ENCODE measurements around the gene KARS1.

The KARS1 gene

DNA sequence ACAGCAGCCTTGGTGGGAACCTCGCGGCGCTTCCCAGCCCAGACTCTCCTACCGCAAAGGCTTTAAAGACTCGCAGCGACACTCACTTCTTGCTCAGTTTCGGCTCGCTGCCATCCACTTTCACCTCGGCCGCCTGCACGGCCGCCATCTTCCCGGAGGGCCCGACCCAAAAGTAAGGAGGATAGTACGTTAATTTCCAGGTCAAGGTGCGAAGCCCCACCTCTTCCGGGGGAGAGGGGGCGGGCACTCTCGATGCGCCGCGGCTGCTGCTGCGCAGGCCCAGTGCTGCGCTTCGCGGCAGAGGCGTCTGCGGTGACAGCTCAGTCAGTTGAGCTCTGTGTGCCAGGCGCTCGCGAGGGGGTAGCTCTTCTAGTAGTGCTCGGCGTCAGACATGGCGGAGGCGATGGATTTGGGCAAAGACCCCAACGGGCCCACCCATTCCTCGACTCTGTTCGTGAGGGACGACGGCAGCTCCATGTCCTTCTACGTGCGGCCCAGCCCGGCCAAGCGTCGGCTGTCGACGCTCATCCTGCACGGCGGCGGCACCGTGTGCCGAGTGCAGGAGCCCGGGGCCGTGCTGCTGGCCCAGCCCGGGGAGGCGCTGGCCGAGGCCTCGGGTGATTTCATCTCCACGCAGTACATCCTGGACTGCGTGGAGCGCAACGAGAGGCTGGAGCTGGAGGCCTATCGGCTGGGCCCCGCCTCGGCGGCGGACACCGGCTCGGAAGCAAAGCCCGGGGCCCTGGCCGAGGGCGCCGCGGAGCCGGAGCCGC lies at the start of gene KARS1, which contains the start of gene TERF2IP:
Gene KARS1, minus strand, starts transcription at position 174 of the 773 bp plus-strand sequence. Its CDS starts 26 bp downstream, at position 148.
Gene TERF2IP, plus strand, starts transcription at position 282 of the 773 bp plus-strand sequence. Its CDS starts 110 bp downstream, at position 392.
- peak within 1 kb of the TSS; percentile 94 for H3K4me3 ChIP-seq (ENCODE audit: low read depth, low read length)
- no peaks in the 10 kb centered on the region for H3K27me3 ChIP-seq (ENCODE audit: insufficient read depth, low read depth, severe bottlenecking)
- H3K27ac ChIP-seq = peak within 1 kb of the TSS; percentile 89
- peaks cover 35% of the 10 kb centered on the region for H3K36me3 ChIP-seq
- no peaks in the 10 kb centered on the region for H3K9me3 ChIP-seq (ENCODE audit: severe bottlenecking)
- peak; percentile 94 for DNase-seq
- no peak for TF ChIP-seq CTCF (IDR thresholded peaks at IDR 0.05; ENCODE audit: low read depth, low read length)

DNA sequence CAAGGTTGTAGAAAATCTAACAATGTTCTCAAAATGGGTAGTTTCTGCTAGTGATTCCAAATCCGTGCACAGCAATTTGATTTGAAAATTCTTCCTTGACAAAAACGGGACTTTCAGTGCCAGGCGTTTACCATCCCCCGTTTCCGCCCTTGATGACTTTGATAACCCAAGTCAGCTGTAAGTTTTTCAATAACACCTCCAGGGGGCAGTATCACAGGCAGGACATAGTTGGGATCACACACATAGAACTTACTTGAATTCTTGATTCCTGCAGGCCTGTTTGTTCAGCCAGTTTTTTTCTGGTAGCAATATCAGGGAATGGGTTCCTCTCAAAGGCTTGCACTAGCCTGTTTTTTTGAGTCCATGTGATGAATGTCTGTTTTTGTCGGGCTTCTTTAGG lies 48.2 kb upstream of the KARS1 start:
- no peak overlapping the region for H3K27ac ChIP-seq
- no peaks in the 10 kb centered on the region for H3K9me3 ChIP-seq (ENCODE audit: severe bottlenecking)

GRCh38 chr16:75687361-75687760 lies 39.9 kb upstream of the KARS1 start:
- H3K36me3 ChIP-seq = no peaks in the 10 kb centered on the region
- H3K4me3 ChIP-seq (ENCODE audit: low read depth, low read length) = no peak overlapping the region
- peaks cover 8% of the 10 kb centered on the region for H3K9me3 ChIP-seq (ENCODE audit: severe bottlenecking)
- TF ChIP-seq CTCF (IDR thresholded peaks at IDR 0.05; ENCODE audit: low read depth, low read length) = no peak
- no peaks in the 10 kb centered on the region for H3K27me3 ChIP-seq (ENCODE audit: insufficient read depth, low read depth, severe bottlenecking)
- DNase-seq = no peak
- H3K27ac ChIP-seq = no peak overlapping the region

More for the DNA sequence above, 48.2 kb upstream of the KARS1 start:
- TF ChIP-seq CTCF (IDR thresholded peaks at IDR 0.05; ENCODE audit: low read depth, low read length) = no peak
- Histone ChIP-seq H3K4me3 (ENCODE audit: low read depth, low read length) (no peak overlapping the region), H3K27me3 (ENCODE audit: insufficient read depth, low read depth, severe bottlenecking) (no peaks in the 10 kb centered on the region), H3K36me3 (peaks cover 8% of the 10 kb centered on the region; the same call in 1 of the 2 replicates)
- no peak for DNase-seq

DNA sequence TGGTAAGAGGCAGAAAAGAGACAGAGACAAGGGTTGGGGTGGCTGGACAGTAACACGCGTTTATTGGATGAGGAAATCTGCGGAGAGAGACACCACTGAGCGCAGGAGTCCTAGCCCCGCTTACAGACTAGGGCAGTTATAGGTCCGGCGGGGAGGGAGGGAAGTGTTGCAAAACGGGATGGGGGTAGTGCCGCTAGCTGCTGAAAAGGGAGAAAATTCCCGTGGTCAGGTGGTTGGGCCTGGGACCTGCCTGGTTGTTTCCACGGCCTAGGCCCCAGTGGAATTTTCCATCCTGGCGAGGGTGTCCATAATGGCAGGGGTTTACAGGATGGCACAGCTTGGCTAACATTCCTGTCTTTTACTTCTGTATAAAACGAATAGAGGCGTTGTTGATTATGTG lies 34.8 kb upstream of the KARS1 start:
- H3K36me3 ChIP-seq = no peaks in the 10 kb centered on the region
- peaks cover 8% of the 10 kb centered on the region for H3K9me3 ChIP-seq (ENCODE audit: severe bottlenecking)
- H3K27me3 ChIP-seq (ENCODE audit: insufficient read depth, low read depth, severe bottlenecking) = no peaks in the 10 kb centered on the region
- no peak for DNase-seq
- no peak overlapping the region for H3K4me3 ChIP-seq (ENCODE audit: low read depth, low read length)
- H3K27ac ChIP-seq = no peak overlapping the region
- TF ChIP-seq CTCF (IDR thresholded peaks at IDR 0.05; ENCODE audit: low read depth, low read length) = no peak

- no peak for TF ChIP-seq CTCF (IDR thresholded peaks at IDR 0.05; ENCODE audit: low read depth, low read length)
- Histone ChIP-seq H3K27ac (no peak overlapping the region), H3K36me3 (no peaks in the 10 kb centered on the region), H3K4me3 (ENCODE audit: low read depth, low read length) (no peak overlapping the region), H3K9me3 (ENCODE audit: severe bottlenecking) (peaks cover 3% of the 10 kb centered on the region), H3K27me3 (ENCODE audit: insufficient read depth, low read depth, severe bottlenecking) (no peaks in the 10 kb centered on the region)
- no peak for DNase-seq
These were observed 31.9 kb upstream of the KARS1 start for GRCh38 chr16:75679366-75679765.

All from WERI-Rb-1 (cell line).